ENCODE data around the gene ZXDC. TPM values are rescaled to one million over a fixed set of nuclear protein-coding genes. Genes with fewer than 3 reads are reported as not detected.

Gene ZXDC
- total and polyA plus RNA-seq, 2 donors (not counting 3 experiments of a cell fraction or from before 2014, with no cell fraction given) = 15.2 to 22.6 TPM

DNA sequence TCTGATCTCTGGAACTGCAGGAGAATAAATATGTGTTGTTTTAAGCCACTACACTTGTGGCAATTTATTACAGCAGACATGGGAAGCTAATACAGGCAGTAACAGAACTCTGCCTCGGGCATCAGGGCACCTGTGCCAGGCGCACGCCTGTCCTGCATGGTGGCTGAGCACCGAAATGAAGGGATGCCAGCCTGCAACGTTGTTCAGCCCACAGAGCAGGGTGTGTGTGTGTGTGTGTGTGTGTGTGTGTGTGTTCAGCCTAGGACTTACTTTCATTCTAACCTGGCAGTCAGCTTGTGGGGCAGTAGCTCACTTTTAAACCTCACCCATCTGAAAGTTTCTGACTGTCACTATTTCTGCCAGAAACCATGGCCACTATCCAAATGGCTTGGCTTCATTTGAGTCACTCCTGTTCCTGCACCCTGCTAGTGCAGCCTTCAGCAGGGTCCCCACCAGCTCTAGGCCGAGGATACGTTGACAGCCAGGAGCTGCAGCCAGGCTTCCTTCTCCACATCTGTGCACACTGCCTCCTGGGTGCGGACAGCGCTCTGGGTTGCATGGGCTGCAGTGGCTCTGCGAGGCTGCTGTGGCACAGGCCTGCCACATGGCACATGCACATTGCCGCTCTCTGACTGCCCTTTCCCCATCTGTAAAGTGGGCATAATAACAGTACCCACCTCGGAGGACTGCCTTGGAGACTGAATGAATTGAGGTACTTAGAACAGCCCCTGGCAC is 37.4 kb upstream of the ZXDC start:
- no peak overlapping the region for H3K27ac ChIP-seq (ENCODE audit: insufficient read depth, low read depth, low read length)
- BruUV-seq (replicated peaks) = no TSS peak
- no peak overlapping the region for H3K9ac ChIP-seq (replicated peaks; ENCODE audit: extremely low read depth, insufficient read depth, low read length)
- no peaks in the 10 kb centered on the region for H4K20me1 ChIP-seq (replicated peaks; ENCODE audit: control insufficient read depth, extremely low read depth, insufficient read depth, low read length)
- dilution Hi-C loops (cut with MboI; ENCODE audit: extremely low pct_ligation_motif_present, low sequenced_read_pairs) = no loop called here
- no peaks in the 10 kb centered on the region for H3K9me1 ChIP-seq (replicated peaks; ENCODE audit: control insufficient read depth, extremely low read depth, insufficient read depth, low read length)
- H2AFZ ChIP-seq (ENCODE audit: low read depth, low read length) = no peak overlapping the region
- no peaks in the 10 kb centered on the region for H3K36me3 ChIP-seq (ENCODE audit: control insufficient read depth in 2 of 2, extremely low read depth in 1 of 2, insufficient read depth in 2 of 2, low read length in 2 of 2)
- no peaks in the 10 kb centered on the region for H3K27me3 ChIP-seq (ENCODE audit: control insufficient read depth in 2 of 2, insufficient read depth in 2 of 2, low read length in 2 of 2)
- H3K4me2 ChIP-seq (ENCODE audit: insufficient read depth, low read length) = no peak overlapping the region
- H3K79me2 ChIP-seq (ENCODE audit: control insufficient read depth, insufficient read depth, low read length) = no peaks in the 10 kb centered on the region
- no peak overlapping the region for H3K4me3 ChIP-seq (replicated peaks in 1 of 3; ENCODE audit: insufficient read depth in 1 of 3, low read depth in 1 of 3, low read length in 3 of 3)
- DNase-seq (ENCODE audit: low read depth, low spot score) (no peak), FAIRE-seq (no peak)
- CTCF ChIA-PET = interaction anchor here (1.5 kb wide), 1 partner anchor 10 kb away, joined by 5 read pairs; no protein-coding TSS in a partner anchor
- H3K9me3 ChIP-seq (replicated peaks; ENCODE audit: control insufficient read depth, insufficient read depth, low read length) = no peaks in the 10 kb centered on the region
- H3K4me1 ChIP-seq (ENCODE audit: control insufficient read depth, extremely low read depth, insufficient read depth, low read length) = no peaks in the 10 kb centered on the region
- intact Hi-C loops (cut with micrococcal nuclease) = no loop called here
- TF ChIP-seq GATA2 (IDR thresholded peaks at IDR 0.05; ENCODE audit: insufficient read depth, insufficient read length, low read depth, low read length) (no peak), JUN (IDR thresholded peaks at IDR 0.05; ENCODE audit: borderline replicate concordance, insufficient read depth, insufficient read length, low read depth) (no peak), FOS (IDR thresholded peaks at IDR 0.05; ENCODE audit: borderline replicate concordance, insufficient read depth, low read length) (no peak), POLR2AphosphoS5 (IDR thresholded peaks at IDR 0.05; ENCODE audit: insufficient read depth, low read depth, low read length) (no peak), MYC (IDR thresholded peaks at IDR 0.05; ENCODE audit: low read depth, low read length) (no peak), POLR2A (IDR thresholded peaks at IDR 0.05; ENCODE audit: low read depth, low read length) (no peak), EZH2 (IDR thresholded peaks at IDR 0.05; ENCODE audit: borderline replicate concordance, low read depth, low read length, severe bottlenecking) (no peak)
- TF ChIP-seq, protein P1, sequence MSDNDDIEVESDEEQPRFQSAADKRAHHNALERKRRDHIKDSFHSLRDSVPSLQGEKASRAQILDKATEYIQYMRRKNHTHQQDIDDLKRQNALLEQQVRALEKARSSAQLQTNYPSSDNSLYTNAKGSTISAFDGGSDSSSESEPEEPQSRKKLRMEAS (IDR thresholded peaks at IDR 0.05; ENCODE audit: insufficient read depth, insufficient read length) = no peak
- TF ChIP-seq, protein P2, sequence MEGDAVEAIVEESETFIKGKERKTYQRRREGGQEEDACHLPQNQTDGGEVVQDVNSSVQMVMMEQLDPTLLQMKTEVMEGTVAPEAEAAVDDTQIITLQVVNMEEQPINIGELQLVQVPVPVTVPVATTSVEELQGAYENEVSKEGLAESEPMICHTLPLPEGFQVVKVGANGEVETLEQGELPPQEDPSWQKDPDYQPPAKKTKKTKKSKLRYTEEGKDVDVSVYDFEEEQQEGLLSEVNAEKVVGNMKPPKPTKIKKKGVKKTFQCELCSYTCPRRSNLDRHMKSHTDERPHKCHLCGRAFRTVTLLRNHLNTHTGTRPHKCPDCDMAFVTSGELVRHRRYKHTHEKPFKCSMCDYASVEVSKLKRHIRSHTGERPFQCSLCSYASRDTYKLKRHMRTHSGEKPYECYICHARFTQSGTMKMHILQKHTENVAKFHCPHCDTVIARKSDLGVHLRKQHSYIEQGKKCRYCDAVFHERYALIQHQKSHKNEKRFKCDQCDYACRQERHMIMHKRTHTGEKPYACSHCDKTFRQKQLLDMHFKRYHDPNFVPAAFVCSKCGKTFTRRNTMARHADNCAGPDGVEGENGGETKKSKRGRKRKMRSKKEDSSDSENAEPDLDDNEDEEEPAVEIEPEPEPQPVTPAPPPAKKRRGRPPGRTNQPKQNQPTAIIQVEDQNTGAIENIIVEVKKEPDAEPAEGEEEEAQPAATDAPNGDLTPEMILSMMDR (IDR thresholded peaks at IDR 0.05; ENCODE audit: extremely low read depth in 1 of 2, insufficient read depth in 1 of 2, low read depth in 1 of 2, low read length in 2 of 2) = no peak
- POLR2A ChIA-PET = no interaction called here

All from endothelial cell of umbilical vein (primary cell).